Activated gamma-delta T cell treated with Interleukin-2 at 50 U/mL for 16 hours (primary cell): Measurements from ENCODE around the gene ZNF200.

Experiments used
- DNase-seq: peaks from one replicate; pipeline ENCODE4 v3.0.0-alpha.2; 2020

ZNF200 gene

DNA sequence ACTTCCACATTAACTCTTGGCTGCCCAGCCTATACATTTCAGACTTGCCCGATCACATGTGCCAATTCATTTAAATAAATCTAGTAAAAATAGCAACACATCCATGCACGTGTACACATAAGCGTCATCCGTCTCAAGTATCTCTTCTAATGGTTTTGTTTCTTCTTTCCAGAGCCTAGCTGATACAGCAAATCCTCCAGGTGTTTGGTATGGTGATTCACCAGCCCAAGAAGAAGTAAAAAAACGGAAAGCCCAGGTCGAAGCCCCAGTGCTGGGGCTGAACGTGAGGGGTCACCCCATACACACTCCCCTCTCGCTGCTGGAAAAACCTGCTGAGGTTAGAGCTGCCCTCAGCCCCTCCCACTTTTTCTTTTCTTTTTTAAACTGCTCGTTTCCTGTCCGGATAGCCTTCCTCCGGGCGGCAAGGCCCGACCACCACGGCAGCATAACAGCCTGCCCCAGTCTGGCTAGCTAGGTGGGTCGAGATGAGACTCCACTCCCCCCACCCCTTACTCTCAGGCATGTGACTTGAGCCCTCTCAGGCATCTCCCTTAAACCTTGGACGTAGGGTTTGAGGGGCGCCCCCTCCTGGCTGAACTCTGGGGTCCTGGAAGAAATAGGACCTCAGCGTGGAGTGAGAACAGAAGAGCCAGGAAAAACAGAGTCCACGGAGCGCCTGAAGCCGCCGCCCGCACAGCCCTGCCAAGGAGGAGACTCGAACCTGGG lies 60.9 kb downstream of the ZNF200 start:
- no peak for DNase-seq
